ENCODE measurements around the gene RABAC1.
"Not testable (repeated sequence)": the region's sequence is repeated elsewhere in the genome, so short reads cannot be mapped to it uniquely, and the experiment has no call there.

RABAC1 gene

DNA sequence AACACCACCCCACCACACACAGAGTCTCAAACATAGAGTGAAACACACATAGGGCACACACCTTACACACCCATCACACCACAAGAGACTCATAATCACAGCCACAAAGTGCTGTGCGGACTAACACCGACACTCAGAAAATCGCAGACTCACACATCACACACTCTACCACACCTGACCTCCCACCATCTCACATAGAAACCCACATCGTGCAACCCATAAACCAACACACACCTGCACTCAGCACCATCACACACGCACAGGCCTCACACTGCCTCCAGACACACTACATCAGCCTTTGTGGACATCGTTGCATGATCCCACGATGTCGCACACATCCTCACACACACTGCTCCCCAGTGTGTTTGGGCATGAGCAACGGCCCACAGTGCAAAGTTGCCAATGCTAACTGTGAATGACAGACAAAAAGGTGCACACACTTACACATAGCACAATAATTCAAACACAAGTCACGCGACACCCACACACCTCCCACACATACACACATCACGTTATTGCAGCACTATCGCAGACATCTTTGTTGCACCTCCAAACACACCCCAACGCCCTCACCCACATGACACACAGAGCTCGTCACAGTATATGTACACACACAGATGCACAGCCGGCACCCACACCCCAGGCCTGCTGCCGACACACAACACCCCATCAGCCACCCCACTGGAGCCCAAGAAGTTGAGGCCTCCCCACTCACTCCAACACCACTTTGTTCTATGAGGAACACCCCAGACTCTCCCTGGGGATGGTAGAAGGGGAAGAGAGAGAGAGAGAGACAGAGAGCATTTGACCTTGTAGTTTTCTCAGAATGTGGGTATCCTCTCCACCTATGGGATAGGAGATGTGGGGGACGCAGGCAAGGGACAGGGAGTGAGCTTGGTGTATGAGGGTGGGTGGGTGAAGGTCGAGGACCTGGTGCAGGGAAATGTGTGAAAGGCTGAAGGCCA lies 36.2 kb upstream of the RABAC1 start:
- Mint-ChIP-seq H3K4me1 (peaks cover 44% of the 10 kb centered on the region), H3K27me3 (peaks cover 50% of the 10 kb centered on the region), H3K4me3 (peak overlapping the region; percentile 84), H3K36me3 (ENCODE audit: insufficient read depth) (peaks cover 5% of the 10 kb centered on the region), H3K27ac (ENCODE audit: low read depth) (no peak overlapping the region), H3K9me3 (no peaks in the 10 kb centered on the region)
- DNase-seq (ENCODE audit: low spot score in 2 of 2), result no peak
- ATAC-seq (replicated peaks; ENCODE audit: extremely low read depth, poor library complexity, severe bottlenecking), result no peak

DNA sequence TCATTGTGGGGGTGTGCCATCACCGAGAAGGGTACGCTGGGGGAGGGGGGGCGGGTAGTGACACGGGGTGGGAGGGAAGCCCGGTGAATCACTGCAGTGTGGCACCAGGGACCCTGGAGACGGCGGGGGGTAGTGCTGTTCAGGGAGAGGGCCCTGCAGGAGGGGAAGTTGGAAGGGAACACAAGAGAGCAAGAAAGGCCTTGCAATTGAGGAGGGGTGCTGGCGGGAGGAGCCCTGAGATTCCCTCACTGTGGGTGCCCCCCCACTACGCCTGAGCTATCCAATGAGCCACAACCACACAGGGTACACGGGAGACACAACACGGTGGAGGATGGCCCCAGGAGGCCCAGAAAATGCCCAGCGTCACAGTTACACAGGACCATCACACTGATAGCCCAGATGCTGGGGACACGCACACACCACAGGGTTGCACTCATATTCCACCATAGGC lies 35.4 kb upstream of the RABAC1 start:
- H3K27me3 Mint-ChIP-seq, result peaks cover 42% of the 10 kb centered on the region
- H3K4me3 Mint-ChIP-seq, result peak overlapping the region; percentile 84
- H3K9me3 Mint-ChIP-seq, result no peaks in the 10 kb centered on the region
- peaks cover 5% of the 10 kb centered on the region for H3K36me3 Mint-ChIP-seq (ENCODE audit: insufficient read depth)
- DNase-seq (ENCODE audit: low spot score in 2 of 2) (no peak), ATAC-seq (replicated peaks; ENCODE audit: extremely low read depth, poor library complexity, severe bottlenecking) (no peak)
- no peak overlapping the region for H3K27ac Mint-ChIP-seq (ENCODE audit: low read depth)
- peaks cover 44% of the 10 kb centered on the region for H3K4me1 Mint-ChIP-seq

DNA sequence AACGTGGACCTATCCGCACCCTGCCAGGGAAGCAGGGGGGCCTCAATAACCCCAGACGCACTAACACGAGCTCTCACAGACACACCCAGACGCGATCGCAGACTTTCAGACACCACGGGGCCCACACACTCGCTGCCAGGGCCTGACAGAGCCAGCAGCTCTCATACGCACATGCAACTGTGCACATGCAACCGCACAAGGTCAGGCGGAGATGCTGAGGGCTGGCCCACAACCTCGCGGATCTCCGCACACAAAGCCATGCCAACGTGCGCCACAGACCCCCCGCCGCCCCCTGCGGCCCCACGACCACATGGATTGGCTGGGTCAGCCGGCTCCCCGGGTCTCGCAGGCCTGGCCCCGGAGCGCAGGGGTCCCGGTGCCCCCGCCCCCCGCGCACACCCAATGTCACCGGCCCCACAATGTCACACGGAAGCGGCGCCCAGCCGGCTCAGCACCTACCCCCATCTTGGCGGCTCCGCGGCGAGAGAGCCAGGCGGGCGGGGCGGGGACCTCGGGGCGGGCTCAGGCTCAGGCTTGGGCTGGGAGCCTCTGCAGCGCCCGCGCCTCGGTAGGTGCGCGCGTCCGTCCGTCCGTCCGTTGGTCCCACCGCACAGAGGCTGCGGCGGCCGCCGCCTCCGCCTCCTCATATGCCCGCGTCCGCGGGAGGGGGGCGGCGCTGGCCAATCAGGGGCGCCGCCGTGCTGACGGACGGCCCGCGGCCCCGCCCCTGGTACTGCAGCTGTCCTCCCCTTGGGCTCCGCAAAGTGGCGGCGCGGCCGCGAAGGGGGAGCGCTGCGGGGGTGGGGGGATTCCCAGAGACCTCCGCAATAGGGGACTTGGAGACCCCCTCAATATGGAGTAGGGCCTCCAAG lies 34.7 kb upstream of the RABAC1 start, which contains the start of gene ATP1A3:
Gene ATP1A3 (minus strand): TSS at position 619 of the 872 bp plus-strand sequence. CDS start 154 bp downstream, at position 465.
- peaks cover 40% of the 10 kb centered on the region for H3K4me1 Mint-ChIP-seq
- no peaks in the 10 kb centered on the region for H3K9me3 Mint-ChIP-seq
- DNase-seq (ENCODE audit: low spot score in 2 of 2), result peak; percentile 45 to 65
- peaks cover 5% of the 10 kb centered on the region for H3K36me3 Mint-ChIP-seq (ENCODE audit: insufficient read depth)
- H3K27ac Mint-ChIP-seq (ENCODE audit: low read depth), result peak within 1 kb of the TSS; percentile 95
- H3K27me3 Mint-ChIP-seq, result peaks cover 35% of the 10 kb centered on the region
- H3K4me3 Mint-ChIP-seq, result peak within 1 kb of the TSS; percentile 84
- ATAC-seq (replicated peaks; ENCODE audit: extremely low read depth, poor library complexity, severe bottlenecking), result peak; percentile 87

DNA sequence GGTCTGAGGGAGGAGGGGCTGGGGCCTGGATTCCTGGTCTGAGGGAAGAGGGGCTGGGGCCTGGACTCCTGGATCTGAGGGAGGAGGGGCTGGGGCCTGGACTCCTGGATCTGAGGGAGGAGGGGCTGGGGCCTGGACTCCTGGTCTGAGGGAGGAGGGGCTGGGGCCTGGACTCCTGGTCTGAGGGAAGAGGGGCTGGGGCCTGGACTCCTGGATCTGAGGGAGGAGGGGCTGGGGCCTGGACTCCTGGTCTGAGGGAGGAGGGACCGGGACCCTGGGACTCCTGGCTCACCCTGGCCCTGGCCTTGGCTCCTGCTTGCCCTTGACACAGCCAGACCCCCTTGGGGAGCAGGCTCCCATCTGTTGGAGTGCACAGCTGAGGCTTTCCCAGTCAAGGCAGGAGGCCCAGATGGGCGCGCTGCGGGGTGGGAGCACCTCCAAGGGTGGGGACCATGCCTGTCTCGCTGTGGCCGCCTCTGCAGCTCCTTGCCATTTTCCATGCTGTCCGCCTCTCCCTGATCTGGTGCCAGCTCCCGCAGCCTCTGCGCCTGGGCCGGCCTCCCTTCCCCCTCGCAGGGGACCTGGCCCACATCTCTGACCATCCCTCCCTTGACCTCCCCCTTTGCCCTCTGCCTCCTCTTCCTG lies 32.9 kb upstream of the RABAC1 start:
- H3K36me3 Mint-ChIP-seq (ENCODE audit: insufficient read depth); DNase-seq (ENCODE audit: low spot score in 2 of 2); H3K9me3 Mint-ChIP-seq; ATAC-seq (replicated peaks; ENCODE audit: extremely low read depth, poor library complexity, severe bottlenecking); H3K27ac Mint-ChIP-seq (ENCODE audit: low read depth): not testable (repeated sequence)
- Mint-ChIP-seq H3K4me1 (peaks cover 32% of the 10 kb centered on the region), H3K4me3 (peak overlapping the region; percentile 57), H3K27me3 (peaks cover 25% of the 10 kb centered on the region)

DNA sequence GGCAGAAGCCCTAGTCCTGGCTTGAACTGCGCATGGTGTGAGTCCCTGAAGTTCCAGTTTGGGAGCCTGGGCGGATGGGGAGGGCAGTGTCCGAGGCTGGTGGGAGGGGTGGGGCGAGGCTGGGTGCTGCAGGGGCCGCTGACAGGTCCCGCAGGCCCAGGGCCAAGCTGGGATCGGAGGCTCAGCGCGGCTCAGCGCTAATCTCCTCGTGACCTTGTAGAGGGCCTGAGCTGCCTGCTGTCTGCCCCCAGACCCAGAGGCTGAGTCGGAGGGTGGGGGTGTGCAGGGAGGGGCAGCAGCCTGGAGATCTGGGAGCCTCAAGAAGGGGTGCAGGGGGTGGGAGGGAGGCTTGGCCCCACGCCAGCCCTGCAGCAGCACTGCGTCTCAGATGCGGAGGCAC lies 31.9 kb upstream of the RABAC1 start:
- Mint-ChIP-seq H3K36me3 (ENCODE audit: insufficient read depth) (peaks cover 16% of the 10 kb centered on the region), H3K9me3 (no peaks in the 10 kb centered on the region), H3K4me1 (peaks cover 24% of the 10 kb centered on the region), H3K4me3 (no peak overlapping the region), H3K27ac (ENCODE audit: low read depth) (peak overlapping the region; percentile 41), H3K27me3 (peaks cover 15% of the 10 kb centered on the region)
- DNase-seq (ENCODE audit: low spot score in 2 of 2), result no peak
- ATAC-seq (replicated peaks; ENCODE audit: extremely low read depth, poor library complexity, severe bottlenecking), result no peak

DNA sequence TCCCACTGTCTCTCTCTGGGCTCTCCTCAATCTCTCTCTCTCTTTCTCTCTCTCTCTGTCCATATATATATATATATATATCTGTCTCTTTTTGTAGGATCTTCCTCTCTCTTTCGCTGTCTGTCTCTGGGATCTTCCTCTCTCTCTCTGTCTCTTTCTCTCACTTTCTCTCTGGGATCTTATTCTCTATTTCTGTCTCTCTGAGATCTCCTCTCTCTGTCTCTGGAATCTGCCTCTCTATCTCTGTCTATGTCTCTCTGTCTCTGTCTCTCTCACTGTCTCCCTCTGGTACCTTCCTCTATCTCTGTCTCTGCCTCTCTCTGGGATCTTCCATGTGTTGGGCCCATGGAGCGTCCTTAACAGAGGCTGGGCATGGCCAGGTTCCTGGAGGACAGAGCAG lies 31.5 kb upstream of the RABAC1 start:
- Mint-ChIP-seq H3K4me3 (no peak overlapping the region), H3K36me3 (ENCODE audit: insufficient read depth) (peaks cover 16% of the 10 kb centered on the region), H3K9me3 (no peaks in the 10 kb centered on the region), H3K4me1 (peaks cover 23% of the 10 kb centered on the region), H3K27me3 (peaks cover 11% of the 10 kb centered on the region), H3K27ac (ENCODE audit: low read depth) (no peak overlapping the region)
- DNase-seq (ENCODE audit: low spot score in 2 of 2) (no peak), ATAC-seq (replicated peaks; ENCODE audit: extremely low read depth, poor library complexity, severe bottlenecking) (no peak)

DNA sequence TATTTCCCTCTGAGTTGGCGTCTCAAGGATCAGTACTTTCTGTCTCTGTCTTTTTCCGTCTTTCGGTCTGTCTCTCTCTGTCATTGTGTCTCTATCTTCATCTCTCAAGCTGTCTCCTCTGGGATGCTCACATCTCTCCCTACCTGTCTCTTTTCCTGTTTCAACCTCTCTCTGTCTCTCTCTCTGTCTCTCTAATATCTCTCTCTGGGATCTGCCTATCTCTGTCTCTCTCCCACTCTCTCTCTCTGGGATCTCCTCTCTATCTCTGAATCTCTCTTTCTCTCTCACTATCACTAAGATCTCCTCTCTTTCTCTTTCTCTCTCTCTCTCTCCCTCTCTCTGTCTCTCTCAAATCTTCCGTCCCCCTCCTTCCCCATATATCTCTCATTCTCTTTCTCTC lies 30.9 kb upstream of the RABAC1 start:
- no peaks in the 10 kb centered on the region for H3K9me3 Mint-ChIP-seq

DNA sequence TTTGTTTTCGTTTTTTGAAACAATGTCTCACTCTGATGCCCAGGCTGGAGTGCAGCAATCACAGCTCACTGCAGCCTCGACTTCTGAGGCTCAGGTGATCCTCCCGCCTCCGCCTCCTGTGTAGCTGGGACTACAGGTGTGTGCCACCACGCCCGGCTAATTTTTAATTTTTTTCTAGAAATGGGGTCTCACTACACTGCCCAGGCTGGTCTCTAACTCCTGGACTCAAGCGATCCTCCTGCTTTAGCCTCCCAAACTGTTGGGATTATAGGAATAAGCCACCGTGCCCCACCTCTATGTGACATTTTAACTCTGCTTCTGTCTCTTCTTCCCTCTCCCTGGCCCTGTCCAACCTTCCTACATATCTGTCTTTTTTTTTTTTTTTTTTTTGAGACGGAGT lies 29.8 kb upstream of the RABAC1 start:
- Mint-ChIP-seq H3K27ac (ENCODE audit: low read depth) (no peak overlapping the region), H3K36me3 (ENCODE audit: insufficient read depth) (peaks cover 15% of the 10 kb centered on the region), H3K4me3 (no peak overlapping the region), H3K27me3 (no peaks in the 10 kb centered on the region), H3K4me1 (peaks cover 12% of the 10 kb centered on the region), H3K9me3 (no peaks in the 10 kb centered on the region)
- ATAC-seq (replicated peaks; ENCODE audit: extremely low read depth, poor library complexity, severe bottlenecking) (no peak), DNase-seq (ENCODE audit: low spot score in 2 of 2) (no peak)

More for the DNA sequence above, 30.9 kb upstream of the RABAC1 start:
- no peak for DNase-seq (ENCODE audit: low spot score in 2 of 2)
- H3K27ac Mint-ChIP-seq (ENCODE audit: low read depth), result no peak overlapping the region
- H3K27me3 Mint-ChIP-seq, result peaks cover 5% of the 10 kb centered on the region
- H3K4me1 Mint-ChIP-seq, result peaks cover 17% of the 10 kb centered on the region
- no peak overlapping the region for H3K4me3 Mint-ChIP-seq
- ATAC-seq (replicated peaks; ENCODE audit: extremely low read depth, poor library complexity, severe bottlenecking), result no peak
- H3K36me3 Mint-ChIP-seq (ENCODE audit: insufficient read depth), result peaks cover 16% of the 10 kb centered on the region

DNA sequence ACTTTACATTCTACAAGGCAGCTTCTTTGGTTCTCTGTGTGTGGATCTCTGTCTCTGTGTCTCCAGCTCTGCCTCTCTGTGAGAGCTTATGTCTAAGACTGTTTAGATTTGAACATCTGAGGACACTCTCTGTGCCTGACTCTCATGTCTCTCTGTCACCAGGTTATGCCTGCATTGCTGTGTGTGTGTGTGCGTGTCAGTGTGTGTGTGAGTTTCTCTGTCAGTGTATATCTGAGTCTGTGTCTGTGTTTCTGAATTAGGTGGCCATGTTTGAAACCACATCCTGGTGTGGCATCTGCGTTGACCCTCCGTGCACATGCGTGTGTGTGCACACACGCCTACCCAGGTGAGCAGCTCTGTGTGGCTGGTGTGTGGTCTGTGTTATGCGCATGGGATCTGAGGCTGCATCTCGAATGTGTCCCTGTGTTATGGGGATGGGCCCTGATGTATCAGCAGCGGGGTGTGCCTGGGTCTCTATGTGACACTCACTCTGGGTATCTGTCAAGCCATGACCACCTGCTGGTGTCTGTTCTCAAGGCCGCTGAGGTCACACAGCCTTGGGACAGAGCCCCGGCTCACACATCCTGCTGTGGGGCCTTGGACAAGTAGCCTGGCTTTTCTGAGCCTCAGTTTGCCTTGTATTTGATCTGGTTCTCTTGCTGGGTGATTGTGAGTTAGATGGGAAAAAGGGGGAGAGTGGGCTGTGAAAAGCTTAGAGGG lies 28.2 kb upstream of the RABAC1 start:
- Mint-ChIP-seq H3K36me3 (ENCODE audit: insufficient read depth) (peaks cover 12% of the 10 kb centered on the region), H3K27me3 (no peaks in the 10 kb centered on the region), H3K9me3 (no peaks in the 10 kb centered on the region), H3K27ac (ENCODE audit: low read depth) (no peak overlapping the region), H3K4me3 (no peak overlapping the region), H3K4me1 (peaks cover under 1% of the 10 kb centered on the region)
- DNase-seq (ENCODE audit: low spot score in 2 of 2) (no peak), ATAC-seq (replicated peaks; ENCODE audit: extremely low read depth, poor library complexity, severe bottlenecking) (no peak)

DNA sequence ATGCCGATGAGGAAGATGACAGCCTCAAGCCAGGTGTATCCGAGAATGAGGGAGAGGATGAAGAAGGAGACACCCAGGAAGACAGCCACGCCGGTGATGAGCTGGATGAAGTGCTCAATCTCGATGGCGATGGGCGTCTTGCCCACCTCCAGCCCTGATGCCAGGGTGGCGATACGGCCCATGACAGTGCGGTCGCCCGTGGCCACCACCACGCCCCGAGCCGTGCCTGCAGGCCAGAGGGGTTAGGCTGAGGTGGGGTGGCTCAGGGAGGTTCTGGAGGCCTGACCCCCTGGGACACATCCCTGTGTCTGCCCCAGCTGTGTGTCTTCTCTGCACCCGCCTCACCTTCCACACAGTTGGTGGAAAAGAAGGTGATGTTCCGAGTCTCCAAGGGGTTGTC lies 25.8 kb upstream of the RABAC1 start:
- ATAC-seq (replicated peaks; ENCODE audit: extremely low read depth, poor library complexity, severe bottlenecking) (no peak), DNase-seq (ENCODE audit: low spot score in 2 of 2) (no peak)
- H3K4me3 Mint-ChIP-seq, result no peak overlapping the region
- H3K27ac Mint-ChIP-seq (ENCODE audit: low read depth), result no peak overlapping the region
- no peaks in the 10 kb centered on the region for H3K9me3 Mint-ChIP-seq
- no peaks in the 10 kb centered on the region for H3K27me3 Mint-ChIP-seq
- H3K36me3 Mint-ChIP-seq (ENCODE audit: insufficient read depth), result peaks cover 14% of the 10 kb centered on the region
- H3K4me1 Mint-ChIP-seq, result no peaks in the 10 kb centered on the region

DNA sequence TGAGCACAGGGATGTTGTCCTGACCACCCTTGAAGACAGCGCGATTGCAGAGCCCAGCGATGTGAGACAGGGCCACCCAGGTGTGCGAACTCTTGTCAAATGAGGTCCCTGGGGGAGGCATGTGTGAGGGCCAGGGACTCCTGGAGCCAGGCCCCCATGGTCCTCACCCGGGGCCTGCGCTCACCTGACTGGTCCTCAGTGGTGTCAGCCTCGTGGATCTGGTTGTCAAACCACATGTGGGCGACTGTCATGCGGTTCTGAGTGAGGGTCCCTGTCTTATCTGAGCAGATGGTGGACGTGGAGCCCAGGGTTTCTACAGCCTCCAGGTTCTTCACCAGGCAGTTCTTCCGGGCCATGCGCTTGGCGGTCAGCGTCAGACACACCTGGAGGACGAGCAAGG lies 22.6 kb upstream of the RABAC1 start:
- peaks cover 15% of the 10 kb centered on the region for H3K36me3 Mint-ChIP-seq (ENCODE audit: insufficient read depth)
- H3K27ac Mint-ChIP-seq (ENCODE audit: low read depth), result no peak overlapping the region
- no peaks in the 10 kb centered on the region for H3K27me3 Mint-ChIP-seq
- H3K4me1 Mint-ChIP-seq, result no peaks in the 10 kb centered on the region
- ATAC-seq (replicated peaks; ENCODE audit: extremely low read depth, poor library complexity, severe bottlenecking), result no peak
- H3K9me3 Mint-ChIP-seq, result no peaks in the 10 kb centered on the region
- H3K4me3 Mint-ChIP-seq, result no peak overlapping the region
- DNase-seq (ENCODE audit: low spot score in 2 of 2), result no peak

DNA sequence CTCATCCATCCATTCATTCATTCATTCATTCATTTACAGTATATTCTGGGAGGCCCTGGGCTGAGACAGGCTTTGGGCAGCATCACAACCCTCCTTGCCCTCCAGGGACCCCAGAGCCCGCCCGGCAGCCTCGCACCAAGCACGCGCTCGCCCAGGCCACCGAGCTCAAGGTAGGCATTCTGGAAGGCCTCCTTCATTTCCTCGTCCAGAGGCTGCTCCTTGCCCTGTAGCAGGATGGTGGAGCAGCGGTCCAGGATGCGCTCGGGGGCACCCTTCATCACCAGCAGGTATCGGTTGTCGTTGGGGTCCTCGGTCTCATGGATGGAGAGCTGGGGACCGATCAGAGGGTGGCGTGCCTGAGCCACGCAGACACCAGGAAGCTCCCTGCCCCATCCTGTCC lies 19.3 kb upstream of the RABAC1 start:
- Mint-ChIP-seq H3K4me1 (no peaks in the 10 kb centered on the region), H3K27ac (ENCODE audit: low read depth) (peak overlapping the region; percentile 75), H3K4me3 (no peak overlapping the region), H3K27me3 (no peaks in the 10 kb centered on the region), H3K9me3 (no peaks in the 10 kb centered on the region), H3K36me3 (ENCODE audit: insufficient read depth) (peaks cover 7% of the 10 kb centered on the region)
- ATAC-seq (replicated peaks; ENCODE audit: extremely low read depth, poor library complexity, severe bottlenecking) (no peak), DNase-seq (ENCODE audit: low spot score in 2 of 2) (no peak)

All from central memory CD8-positive, alpha-beta T cell (primary cell).